NAMALWA (cell line): ENCODE results near the gene NEDD9.

ENCODE experiments used
- DNase-seq: peaks from one replicate; pipeline ENCODE4 v3.0.0-alpha.2; 2015; ENCODE audit warnings: low spot score

Gene NEDD9

GRCh38 chr6:11260249-11261038 is 28.0 kb upstream of the NEDD9 start:
- DNase-seq = no peak

- no peak for DNase-seq
These were observed 26.1 kb upstream of the NEDD9 start for GRCh38 chr6:11258260-11259237.

- DNase-seq = no peak
These were observed 23.1 kb upstream of the NEDD9 start for GRCh38 chr6:11255610-11256009.

GRCh38 chr6:11253594-11253993 is 21.1 kb upstream of the NEDD9 start:
- DNase-seq = no peak

- DNase-seq = no peak
These were observed 19.3 kb upstream of the NEDD9 start for GRCh38 chr6:11251553-11252360.

- DNase-seq = no peak
These were observed 17.6 kb upstream of the NEDD9 start for GRCh38 chr6:11250108-11250507.

- DNase-seq = peak; percentile 14
These were observed 16.7 kb upstream of the NEDD9 start for GRCh38 chr6:11248974-11249761.

GRCh38 chr6:11246722-11247121 is 14.3 kb upstream of the NEDD9 start:
- DNase-seq = no peak

- no peak for DNase-seq
These were observed 13.2 kb upstream of the NEDD9 start for GRCh38 chr6:11245381-11246256.

GRCh38 chr6:11244387-11245126 is 12.1 kb upstream of the NEDD9 start:
- DNase-seq = no peak

- no peak for DNase-seq
These were observed 11.4 kb upstream of the NEDD9 start for GRCh38 chr6:11243861-11244260.

GRCh38 chr6:11242711-11243110 is 10.2 kb upstream of the NEDD9 start:
- no peak for DNase-seq

- DNase-seq = no peak
These were observed 9.3 kb upstream of the NEDD9 start for GRCh38 chr6:11241793-11242201.

- DNase-seq = no peak
These were observed 8.8 kb upstream of the NEDD9 start for GRCh38 chr6:11241154-11241792.

GRCh38 chr6:11237956-11238355 is 5.5 kb upstream of the NEDD9 start:
- no peak for DNase-seq

GRCh38 chr6:11237428-11237827 is 5.0 kb upstream of the NEDD9 start:
- DNase-seq = no peak

GRCh38 chr6:11236915-11237314 is 4.4 kb upstream of the NEDD9 start:
- DNase-seq = no peak

- peak; percentile 9 for DNase-seq
These were observed 3.7 kb upstream of the NEDD9 start for GRCh38 chr6:11236076-11236750.

- no peak for DNase-seq
These were observed 2.6 kb upstream of the NEDD9 start for GRCh38 chr6:11235062-11235461.
